IPS-NIHi7 (cell line): ENCODE measurements around the gene NCR3LG1.
A peak's percentile ranks its signal among the peaks of the same experiment; 100 is the strongest.

Experiments
- DNase-seq: peaks from one replicate; pipeline ENCODE4 v3.0.0; 2012; ENCODE audit warnings: mixed read lengths; ENCODE audit errors: extremely low spot score

Gene NCR3LG1

GRCh38 chr11:17369684-17370243 is 18.2 kb downstream of the NCR3LG1 start:
- no peak for DNase-seq

GRCh38 chr11:17371614-17372013 is 20.0 kb downstream of the NCR3LG1 start:
- DNase-seq = no peak

DNA sequence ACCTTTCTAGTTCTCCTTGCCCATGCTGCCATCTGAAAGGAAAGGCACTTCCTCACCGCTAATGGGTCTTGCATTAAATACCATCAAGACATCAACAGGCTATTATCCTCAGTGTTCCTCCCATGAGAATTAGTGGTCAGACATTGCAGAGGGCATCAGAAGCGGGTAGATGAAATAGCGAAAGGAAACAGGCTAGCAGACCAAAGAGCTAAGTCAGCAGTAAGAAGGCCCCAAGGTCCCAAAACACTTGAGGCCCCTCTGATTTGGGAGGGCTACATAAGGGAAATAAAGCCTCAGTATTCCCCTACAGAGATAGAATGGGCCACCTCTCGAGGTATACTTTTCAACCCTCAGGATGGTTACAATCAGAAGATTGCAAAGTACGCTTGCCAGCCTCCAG is 23.9 kb downstream of the NCR3LG1 start:
- no peak for DNase-seq

- DNase-seq = no peak
Measured at GRCh38 chr11:17376493-17376892, 24.9 kb downstream of the NCR3LG1 start.

DNA sequence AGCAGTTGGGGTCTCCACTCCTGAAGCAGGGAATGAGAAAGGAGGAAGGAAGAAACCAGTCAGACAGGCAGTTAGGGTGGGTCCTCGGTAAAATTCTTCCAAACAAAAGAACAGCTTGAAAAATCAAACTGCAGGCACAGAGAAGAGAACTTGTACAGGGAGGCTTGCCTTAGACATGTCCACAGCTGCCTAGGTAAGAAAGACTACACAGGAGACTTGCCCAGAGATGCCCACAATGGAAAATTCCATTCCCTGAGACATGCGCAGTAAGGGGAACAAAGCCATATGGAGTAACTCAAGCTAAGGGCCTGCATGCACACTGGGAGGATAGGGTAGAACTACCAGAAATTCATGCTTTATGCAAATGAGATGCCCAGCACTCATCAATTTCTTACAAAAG is 27.1 kb downstream of the NCR3LG1 start:
- DNase-seq = no peak

DNA sequence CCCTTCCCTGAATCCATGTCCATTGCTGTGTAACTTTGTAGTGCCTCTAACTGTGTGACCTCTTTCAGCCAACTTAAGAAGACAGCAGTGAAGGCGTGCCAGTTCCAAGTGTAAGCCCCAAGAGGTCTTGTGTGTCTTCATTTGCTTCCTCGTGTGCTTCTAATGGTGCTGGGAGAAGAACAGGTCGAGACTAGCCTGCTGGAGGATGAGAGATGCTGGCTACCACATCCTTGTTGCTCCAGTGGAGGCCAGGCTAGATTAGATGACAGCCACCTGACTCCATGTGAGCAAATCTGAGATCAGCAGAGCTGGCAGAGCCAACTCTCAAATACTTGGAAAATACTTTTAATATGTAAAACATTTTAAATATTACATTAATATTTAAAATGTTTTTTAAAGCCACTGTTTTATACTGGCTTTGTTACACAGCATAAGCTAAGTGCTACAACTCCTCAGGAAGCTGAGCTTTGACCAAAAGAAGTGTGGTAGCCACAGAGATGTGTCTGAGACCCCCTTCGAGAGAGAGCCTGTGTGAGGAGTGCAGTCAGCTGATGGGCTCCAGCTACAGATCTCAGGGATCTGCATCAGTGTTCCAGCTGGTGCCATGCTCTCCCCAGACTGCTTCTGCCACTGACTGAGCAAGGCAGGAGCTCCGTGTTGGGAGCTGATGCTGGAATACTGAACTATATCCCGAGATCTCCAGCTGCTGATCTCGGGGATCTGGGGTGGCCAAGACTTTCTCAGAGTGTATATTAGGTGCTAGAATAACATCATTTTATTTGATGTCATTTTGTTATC is 28.0 kb downstream of the NCR3LG1 start:
- DNase-seq = no peak

- no peak for DNase-seq
Measured at GRCh38 chr11:17381156-17381555, 29.6 kb downstream of the NCR3LG1 start.

- no peak for DNase-seq
Measured at GRCh38 chr11:17382046-17382728, 30.6 kb downstream of the NCR3LG1 start.

GRCh38 chr11:17383461-17383860 is 31.9 kb downstream of the NCR3LG1 start:
- no peak for DNase-seq

DNA sequence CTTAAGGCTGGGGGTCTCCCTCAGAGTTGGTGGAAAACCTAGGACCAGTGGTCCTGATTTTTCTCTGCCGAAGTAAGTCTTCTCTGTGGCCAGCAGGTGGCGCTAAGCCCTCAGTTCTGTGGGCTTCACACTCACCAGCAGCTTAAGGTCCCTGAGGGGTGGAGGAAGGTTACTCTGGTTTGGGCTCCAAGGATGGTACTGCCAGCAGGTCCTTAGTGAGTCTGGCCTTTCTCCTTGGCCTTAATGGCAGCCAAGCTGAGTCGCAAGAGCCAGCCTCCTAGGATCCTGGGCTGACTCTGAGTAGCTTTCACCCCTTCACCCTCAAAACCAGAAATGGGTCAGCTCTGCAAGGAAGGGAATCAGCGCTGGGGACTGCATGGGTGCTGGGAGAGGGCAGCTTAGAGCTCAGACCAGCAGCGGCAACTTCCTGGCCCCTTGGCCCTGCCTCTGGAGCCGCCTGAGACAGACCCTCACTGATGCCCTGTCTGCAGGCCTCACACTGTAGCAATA is 32.5 kb downstream of the NCR3LG1 start:
- peak; percentile 81 for DNase-seq

DNA sequence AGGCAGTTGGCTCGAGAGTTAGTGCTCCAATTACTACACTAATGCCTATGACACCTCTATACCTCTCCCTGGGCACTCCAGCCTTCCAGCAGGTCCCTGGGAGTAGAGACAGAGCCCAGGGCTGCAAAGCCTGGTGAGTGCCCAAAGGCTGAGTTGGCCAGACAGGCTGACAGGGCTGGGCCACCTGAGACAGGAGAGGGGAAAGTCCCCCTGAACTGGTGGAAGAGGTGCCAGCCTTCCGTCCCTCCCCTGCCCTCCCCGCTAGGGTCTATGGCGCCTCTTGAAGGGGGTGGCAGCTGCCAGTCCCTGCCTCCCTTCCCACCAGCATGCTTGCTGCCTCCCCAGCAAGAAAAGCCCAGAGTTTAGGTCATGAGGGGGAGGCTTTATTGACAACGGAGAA is 33.9 kb downstream of the NCR3LG1 start:
- no peak for DNase-seq

GRCh38 chr11:17385926-17386325 is 34.3 kb downstream of the NCR3LG1 start:
- DNase-seq = no peak

- peak; percentile 63 for DNase-seq
Measured at GRCh38 chr11:17386331-17387084, 34.9 kb downstream of the NCR3LG1 start.

GRCh38 chr11:17387254-17387653 is 35.7 kb downstream of the NCR3LG1 start:
- no peak for DNase-seq

GRCh38 chr11:17387811-17388210 is 36.2 kb downstream of the NCR3LG1 start:
- DNase-seq = no peak

- DNase-seq = peak; percentile 55
Measured at GRCh38 chr11:17388609-17389210, 37.1 kb downstream of the NCR3LG1 start, which contains the start of gene KCNJ11. TSS of gene KCNJ11 (minus strand) at chr11:17388659. CDS start at chr11:17388091, 568 bp downstream.

DNA sequence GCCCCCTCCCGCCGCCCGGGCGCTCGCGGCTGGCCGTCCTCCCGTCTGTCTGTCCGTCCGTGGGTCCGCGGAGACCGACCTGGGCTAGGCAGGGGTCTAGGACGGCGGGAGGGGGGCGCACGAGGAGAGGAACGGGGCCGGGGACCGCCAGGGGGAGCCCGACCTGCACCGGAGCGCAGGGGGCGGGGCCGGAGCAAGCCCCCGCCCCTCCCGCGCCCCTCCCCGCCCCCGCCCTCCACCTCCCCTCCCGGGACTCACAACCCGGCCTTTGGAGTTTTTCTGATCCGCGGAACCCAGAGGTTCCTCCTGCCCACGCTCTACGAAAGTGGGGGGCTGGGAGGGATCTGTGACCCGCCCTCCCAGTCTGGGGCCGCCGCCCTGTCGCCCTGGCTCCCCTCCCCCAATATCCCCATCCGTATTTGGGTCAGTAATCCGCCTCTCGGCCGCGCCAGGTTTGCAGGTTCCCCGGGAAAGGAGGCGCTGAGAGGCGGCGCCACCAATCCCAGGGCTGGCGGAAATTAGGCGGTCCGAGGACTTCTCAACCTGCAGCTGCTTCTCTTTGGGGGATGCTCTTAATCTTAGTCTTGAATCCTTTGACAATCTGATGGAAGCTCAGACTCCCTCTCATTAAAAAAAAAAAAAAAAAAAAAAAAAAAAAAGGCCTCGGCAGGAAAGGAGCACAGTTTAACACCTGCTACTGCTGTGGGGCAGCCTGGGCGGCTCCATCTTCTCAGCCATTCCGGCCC is 37.8 kb downstream of the NCR3LG1 start:
- DNase-seq = peak; percentile 93

- DNase-seq = no peak
Measured at GRCh38 chr11:17389957-17390649, 38.5 kb downstream of the NCR3LG1 start.

DNA sequence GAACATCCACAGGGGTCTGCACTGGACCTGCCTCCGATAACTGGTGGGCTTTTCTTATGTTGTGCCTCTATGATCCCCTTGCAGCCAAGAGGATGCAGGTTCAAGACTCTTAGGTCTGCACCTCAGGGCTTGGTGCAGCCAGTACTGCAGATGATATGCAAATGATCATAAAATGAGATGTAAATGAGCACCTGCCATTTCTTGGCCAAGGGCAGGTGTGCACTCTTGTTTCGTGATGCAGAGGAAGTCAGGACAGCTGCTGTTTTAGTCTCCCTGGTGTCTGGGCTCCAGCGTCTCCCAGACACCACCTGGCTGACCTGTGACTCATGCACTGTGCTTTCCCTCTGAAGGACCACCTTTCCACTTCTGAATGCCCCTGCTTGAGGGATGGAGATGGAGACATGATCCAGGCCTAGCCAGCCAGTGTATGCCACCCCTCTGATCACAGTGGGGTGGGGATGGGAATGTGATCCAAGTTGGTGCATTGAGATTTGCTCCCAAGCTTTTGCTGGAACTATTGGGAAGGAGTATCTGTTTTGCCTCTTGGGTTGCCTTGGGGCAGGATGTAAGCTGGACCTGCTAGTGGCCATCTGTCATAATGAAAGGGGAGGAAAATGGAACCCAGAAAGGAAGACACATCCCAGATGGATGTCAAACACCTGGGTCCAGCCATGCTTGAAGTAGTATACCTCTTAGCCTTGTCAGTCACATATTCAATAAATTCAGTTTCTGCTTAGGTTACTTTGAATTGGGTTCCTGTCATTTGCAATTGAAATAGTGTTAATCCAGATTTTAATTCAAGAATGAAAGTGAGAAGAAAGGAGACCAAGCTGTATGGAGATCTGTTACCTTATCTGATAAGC is 40.1 kb downstream of the NCR3LG1 start:
- no peak for DNase-seq
